CD4-positive, alpha-beta T cell treated with Interleukin-17A for 4 hours (primary cell): ENCODE measurements around the gene ALOX15B.
A peak's percentile ranks its signal among the peaks of the same experiment; 100 is the strongest.
"Not testable (repeated sequence)": the region's sequence is repeated elsewhere in the genome, so short reads cannot be mapped to it uniquely, and the experiment has no call there.

Experiments
- DNase-seq: peaks from one replicate; pipeline ENCODE4 v3.0.0-alpha.2; 2020; ENCODE audit warnings: mixed read lengths

Gene ALOX15B

DNA sequence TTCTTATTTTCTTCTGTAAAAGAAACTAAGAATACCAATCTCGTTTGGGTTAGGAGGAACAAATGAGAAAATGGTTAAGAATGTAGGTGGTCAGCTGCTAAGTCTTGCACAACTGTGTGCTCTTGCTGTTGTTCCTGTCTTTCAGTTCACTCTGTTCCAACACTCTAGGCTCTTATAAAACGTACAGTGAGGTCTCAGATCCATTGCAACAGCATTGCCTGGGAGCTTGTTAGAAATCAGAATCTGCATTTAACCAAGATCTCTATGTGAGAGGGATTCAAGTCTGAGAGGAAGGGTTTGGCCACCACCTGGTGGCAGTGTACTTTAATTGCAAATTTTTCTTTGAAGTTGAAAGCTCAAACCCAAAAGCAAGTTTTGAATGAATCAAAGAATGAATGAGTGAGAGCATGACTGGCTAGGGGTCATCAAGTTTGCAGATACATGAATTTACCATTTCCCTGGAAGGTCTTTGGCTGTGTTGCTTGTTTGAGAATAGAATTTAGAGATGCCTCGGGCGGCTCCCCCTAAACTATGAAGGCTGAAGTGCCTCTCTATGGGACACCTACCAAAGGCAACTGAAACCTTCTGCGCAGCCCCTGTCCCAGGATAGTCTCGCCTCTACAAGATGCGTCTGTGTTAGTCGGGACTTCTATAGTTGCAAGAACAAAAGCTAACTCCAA is 2.5 kb downstream of the ALOX15B start:
- peak; percentile 56 for DNase-seq

DNA sequence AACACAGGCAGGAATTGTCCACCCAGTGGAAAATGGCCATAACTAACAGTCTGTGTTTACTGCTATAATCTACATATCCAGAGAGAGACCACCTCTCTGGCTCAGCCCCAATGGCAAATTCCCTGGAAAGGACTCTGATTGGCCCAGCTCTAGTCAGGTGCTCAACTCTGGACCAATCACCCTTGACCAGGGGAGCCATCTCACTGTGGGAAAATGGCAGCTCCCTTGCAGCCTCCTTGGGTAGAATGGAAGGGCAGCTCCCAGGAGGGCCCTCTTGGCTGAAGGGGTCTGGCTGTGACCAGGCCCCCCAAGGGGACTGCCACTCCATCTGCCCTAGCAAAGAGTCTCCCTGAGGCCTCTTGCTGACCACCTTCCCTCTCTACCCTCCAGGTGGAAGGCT is 3.1 kb downstream of the ALOX15B start:
- DNase-seq, result no peak

DNA sequence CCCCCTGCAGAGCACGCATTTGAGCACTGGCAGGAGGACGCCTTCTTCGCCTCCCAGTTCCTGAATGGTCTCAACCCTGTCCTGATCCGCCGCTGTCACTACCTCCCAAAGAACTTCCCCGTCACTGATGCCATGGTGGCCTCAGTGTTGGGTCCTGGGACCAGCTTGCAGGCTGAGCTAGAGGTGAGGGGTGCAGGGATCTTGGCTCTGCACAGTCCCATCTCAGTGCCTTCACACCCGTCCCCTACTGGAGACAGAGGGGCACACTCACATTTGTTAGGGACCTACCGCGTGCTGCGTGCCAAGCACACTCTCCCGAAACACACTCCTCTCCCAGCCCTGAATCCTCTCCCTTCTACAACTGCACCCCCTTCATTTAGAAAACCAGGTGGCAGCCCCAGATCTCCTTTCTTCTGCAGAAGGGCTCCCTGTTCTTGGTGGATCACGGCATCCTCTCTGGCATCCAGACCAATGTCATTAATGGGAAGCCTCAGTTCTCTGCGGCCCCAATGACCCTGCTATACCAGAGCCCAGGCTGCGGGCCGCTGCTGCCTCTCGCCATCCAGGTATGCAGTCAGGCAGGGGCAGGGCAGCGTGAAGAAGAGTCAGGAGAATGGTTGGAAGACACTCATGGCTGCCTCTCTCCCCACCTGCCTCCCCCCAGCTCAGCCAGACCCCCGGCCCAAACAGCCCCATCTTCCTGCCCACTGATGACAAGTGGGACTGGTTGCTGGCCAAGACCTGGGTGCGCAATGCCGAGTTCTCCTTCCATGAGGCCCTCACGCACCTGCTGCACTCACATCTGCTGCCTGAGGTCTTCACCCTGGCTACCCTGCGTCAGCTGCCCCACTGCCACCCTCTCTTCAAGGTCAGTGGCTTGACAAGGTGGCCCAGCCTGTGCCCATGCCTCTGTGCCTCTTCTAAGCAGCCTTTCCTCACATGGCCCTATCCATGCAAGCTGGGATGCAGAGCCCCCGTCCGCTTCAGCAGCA is 6.3 kb downstream of the ALOX15B start:
- no peak for DNase-seq

DNA sequence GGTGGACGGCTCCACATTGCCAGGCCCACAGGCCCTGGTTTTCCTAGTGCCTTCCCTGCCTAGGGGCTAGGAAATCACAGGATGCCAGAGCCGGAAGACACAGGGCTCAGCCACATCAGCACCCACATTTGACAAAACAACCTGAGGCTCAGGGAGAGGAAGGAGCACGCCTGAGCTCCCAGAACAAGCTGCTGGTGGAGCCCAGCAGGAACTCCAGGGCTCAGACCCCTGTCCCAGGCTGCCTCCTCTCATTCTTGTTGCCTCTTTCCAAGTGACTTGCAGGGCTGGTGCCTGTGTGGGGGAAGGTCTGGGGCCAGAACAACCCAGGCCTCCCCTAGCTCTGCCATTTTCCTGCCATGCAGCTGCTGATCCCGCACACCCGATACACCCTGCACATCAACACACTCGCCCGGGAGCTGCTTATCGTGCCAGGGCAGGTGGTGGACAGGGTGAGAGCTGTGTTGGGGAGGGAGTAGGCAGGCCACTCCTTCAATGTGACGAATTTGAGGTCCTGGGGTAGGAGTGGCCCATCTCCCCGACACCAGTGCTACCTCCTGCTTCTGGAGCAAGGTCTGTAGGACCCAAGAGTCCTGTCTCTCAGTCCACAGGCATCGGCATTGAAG is 7.6 kb downstream of the ALOX15B start:
- no peak for DNase-seq

DNA sequence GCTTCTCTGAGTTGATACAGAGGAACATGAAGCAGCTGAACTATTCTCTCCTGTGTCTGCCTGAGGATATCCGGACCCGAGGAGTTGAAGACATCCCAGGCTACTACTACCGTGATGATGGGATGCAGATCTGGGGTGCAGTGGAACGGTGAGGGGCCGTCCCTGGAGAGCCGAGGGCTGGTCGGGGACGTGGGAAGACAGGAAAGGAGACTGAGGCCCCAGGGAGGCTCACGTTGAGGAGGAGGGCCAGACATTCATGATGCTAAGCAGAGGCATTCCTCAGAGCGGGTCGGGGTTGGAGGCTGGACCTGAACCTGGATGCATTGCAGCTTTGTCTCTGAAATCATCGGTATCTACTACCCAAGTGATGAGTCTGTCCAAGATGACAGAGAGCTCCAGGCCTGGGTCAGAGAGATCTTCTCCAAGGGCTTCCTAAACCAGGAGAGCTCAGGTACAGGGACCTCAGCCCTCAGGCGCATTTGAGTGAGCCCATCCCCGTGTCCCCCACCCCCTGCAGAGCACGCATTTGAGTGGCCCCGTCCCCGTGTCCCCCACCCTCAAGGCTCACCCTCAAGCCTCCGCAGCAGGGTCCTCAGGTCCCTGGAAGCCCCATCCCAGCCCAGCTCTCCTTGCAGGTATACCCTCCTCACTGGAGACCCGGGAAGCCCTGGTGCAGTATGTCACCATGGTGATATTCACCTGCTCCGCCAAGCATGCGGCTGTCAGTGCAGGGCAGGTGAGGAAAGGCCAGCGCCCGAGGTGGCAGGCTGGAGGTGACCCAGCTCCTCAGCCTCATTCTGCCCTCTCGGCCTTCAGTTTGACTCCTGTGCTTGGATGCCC is 8.3 kb downstream of the ALOX15B start:
- no peak for DNase-seq

DNA sequence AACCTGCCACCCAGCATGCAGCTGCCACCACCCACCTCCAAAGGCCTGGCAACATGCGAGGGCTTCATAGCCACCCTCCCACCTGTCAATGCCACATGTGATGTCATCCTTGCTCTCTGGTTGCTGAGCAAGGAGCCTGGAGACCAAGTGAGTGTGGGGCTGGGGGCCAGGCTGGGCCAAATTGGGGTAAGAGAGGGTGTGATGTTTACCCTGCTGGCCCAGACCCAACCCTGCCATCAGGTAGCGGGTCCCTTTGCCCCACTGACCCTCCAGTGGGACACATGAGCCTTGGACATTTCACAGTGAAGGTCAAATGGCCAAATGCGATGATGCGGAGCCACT is 8.9 kb downstream of the ALOX15B start:
- no peak for DNase-seq

DNA sequence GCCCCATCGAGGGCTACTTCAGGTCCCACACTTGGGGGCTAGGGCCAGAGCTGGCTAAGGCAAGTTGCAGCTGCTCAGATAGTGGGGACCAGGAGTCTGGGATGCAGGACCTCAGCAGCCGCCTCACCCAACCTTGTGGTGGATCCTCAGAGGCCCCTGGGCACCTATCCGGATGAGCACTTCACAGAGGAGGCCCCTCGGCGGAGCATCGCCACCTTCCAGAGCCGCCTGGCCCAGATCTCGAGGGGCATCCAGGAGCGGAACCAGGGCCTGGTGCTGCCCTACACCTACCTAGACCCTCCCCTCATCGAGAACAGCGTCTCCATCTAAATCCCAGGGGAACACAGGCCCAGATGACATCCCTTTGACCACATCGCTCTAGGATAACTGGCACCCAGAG is 9.4 kb downstream of the ALOX15B start:
- DNase-seq, result no peak

DNA sequence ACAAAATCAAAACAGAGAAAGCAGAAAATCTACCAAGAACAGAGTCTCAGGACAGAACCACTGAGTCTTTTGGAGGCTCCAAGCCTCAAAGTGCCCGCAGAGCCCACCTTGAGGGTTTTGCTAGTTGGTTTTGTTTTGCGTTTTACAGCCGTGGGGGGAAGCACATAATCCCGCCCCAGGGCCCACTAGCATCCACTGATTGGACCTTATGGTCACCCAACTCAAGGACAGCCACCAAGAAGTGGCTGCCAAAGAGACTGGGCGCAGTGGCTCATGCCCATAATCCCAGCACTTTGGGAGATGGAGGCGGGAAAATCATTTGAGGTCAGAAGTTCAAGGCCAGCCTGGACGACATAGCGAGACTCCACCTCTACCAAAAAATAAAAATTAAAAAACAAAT is 9.9 kb downstream of the ALOX15B start:
- DNase-seq, result no peak

DNA sequence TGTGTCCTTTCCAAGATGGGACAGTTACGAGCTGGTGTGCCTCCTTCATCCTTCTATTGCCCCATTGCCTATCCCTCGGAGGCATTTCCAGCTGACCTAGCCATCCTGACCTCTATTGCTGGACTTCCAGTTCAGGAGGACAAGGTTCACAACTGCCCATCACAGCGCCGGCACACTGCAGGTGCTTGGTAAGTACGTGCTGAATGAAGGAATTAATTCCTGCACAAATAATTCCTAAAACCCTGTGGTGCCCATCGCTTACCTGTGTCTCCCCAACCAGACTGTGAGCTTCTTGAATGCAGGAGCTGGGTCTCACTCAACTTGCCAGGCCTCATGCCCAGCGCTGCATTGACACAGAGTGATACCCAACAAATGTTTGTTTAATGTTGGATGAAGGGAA is 13.0 kb downstream of the ALOX15B start:
- DNase-seq, result no peak

DNA sequence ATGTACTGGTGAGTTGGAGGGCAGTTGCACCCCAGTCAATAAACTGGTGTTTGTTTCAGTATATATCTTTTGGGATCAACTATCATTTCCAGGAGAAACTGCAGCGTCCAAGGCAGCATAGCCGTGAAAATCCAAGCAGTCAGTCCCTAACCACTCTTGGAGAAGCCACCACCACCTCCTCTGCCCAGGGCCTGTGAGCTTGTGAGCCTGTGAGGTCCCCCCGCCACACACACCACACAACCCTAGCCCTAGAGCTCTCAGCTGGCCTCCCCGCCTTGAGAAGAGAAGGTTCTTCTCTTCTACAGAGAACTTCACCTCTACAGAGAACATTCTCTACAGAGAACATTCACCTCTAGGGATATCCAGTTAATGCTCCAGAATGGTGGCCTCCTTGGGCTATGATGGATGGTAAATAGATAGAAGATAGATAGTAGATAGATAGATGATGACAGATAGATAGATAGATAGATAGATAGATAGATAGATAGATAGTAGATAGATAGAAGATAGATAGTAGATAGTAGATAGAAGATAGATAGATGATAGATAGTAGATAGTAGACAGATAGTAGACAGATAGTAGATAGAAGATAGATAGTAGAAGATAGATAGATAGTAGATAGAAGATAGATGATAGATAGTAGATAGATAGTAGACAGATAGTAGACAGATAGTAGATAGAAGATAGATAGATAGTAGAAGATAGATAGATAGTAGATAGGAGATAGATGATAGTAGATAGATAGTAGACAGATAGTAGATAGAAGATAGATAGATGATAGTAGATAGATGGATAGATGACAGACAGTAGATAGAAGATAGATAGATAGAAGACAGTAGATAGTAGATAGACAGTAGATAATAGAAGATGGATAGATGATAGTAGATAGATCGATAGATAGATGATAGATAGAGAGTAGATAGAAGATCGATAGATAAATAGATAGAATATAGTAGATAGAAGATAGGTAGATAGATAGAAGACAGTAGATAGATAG is 13.7 kb downstream of the ALOX15B start:
- no peak for DNase-seq

DNA sequence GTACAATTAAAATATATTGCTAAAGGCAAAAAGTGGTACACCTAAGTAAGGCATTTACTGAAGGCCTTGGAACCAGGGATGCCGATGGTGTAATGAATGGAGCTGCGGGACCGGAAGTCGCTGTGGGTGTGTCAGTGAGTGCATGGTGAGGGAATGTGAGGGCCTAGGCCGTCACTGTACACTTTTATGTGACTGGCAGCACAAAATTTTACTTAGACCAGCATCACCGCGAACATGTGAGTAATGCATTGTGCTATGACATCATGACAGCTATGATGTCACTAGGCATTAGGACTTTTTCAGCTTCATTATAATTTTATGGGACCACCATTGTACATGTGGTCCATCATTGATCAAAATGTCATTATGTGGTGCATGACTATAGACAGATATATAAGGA is 14.7 kb downstream of the ALOX15B start:
- DNase-seq, result no peak

DNA sequence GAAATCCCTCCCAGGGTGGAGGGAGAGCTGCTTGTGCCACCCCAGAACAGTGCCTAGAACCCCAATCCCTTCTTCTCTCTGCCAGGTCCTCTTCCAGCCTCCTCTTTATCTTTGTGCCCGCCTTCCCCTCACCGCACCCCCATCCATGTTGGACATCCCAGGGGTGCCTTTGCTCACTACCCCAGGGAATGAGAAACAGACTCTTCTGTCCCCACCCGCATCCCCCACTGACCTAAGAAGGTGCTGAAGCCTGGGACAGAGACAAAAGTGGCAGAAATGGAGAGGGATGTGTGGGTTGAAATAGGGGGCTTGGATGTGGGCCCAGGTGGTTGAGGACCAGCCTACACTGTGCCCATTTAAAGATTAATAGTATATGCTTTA is 17.0 kb downstream of the ALOX15B start:
- DNase-seq, result no peak

DNA sequence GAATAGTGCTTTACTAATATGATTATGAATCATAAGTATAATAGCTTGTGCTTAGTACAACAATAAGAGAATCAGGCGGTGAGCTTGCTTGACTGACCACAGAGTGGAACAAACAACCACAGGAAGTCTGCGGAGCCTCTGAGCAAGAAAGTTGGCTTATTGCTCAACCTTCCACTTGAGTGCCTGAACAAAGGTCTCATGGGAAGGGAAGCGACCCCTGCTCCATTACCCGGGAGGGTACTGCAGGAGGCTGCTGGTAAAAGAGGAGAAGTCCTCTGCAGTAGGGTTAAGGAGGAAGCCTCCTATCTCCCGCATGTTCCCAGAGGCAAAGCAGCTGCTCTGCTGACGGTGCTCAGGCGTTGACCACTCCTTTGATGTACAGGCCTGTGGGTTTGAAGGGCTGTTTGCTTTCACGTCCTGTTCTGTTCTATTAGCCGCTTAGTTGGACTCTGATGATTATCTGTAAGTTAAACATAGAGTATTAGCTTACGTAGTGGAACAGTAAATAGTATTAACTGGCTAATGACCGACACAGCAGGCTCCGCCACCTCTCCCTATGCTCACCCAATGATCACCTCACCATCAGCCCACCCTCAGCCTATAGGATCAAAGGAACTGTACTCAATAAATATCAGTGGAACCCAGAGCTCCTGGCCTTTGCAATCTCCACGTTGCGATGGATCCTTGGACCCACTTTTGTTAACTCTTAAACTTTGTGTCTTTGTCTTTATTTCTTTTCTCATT is 17.5 kb downstream of the ALOX15B start:
- no peak for DNase-seq

DNA sequence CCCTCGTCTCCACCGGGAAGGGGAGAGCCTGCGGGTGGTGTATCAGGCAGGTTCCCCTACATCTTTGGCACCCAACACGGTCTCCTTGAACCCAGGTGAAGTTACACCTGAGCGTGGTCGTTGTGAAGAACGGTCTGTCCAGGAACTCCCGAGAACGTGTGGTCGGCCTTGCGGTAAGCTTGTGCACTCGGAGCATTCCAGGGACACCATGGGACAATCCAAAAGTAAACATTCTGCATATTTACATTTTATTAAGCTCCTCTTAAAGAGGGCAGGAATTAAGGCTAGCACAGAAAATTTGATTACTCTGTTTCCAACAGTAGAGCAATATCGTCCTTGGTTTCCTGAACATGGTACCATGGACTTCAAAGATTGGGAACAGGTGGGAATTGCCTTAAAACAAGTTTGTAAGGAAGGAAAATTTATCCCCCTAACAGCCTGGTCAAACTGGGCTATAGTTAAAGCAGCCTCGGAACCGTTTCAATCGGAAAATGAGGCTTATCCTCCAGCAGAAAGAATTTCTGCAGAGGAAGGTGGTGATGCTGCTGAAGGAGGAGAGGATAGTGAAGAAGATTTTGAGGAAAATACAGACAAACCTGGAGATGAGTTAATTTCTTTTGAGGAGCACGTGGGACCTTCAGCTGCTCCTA is 18.2 kb downstream of the ALOX15B start:
- DNase-seq, result no peak

DNA sequence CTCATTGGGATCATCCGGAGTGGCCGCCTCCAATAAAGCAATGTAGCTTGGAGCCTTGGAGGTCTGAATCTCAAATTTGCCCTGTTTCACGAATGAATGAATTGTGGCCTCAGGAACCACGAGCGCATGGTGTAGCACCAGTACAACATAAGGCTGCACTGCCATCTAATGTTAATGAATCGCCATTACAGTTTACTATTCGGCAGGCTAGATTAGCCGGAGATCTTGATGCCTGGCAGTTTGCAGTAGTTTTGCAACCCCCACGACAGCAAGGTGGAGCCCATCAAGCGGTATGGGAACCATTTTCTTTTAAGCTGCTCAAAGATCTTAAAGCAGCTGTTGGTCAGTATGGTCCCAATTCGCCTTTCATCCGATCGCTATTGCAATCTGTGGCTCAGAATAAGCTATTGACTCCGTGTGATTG is 18.8 kb downstream of the ALOX15B start:
- peak; percentile 53 for DNase-seq

DNA sequence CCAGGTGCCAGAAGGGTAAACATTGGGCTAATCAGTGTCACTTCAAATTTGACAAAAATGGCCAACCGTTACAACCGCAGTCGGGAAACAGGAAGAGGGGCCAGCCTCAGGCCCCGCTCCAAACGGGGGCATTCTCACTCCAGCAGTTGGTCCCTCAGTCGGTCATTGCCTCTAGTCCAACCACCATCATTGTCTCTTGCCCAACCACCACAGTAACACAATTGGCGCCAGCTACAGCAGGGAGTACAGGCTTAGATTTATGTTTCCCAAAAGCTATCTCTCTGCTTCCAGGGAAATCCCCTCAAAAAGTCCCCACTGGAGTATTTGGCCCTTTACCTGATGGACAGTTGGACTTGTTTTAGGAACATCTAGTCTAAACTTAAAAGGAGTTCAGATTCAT is 20.3 kb downstream of the ALOX15B start:
- DNase-seq, result no peak

DNA sequence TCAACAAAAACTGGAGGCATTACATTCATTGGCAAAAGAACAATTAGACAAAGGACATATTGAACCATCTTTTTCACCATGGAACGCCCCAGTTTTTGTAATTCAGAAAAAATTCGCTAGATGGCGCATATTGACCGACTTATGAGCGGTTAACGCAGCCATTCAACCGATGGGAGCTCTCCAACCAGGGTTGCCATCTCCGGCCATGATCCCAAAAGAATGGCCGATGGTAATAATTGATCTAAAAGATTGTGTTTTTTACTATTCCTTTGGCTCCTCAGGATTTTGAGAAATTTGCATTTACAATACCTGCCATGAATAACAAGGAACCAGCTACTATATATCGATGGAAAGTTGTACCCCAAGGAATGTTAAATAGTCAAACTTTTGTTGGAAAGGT is 21.4 kb downstream of the ALOX15B start:
- peak; percentile 67 for DNase-seq

DNA sequence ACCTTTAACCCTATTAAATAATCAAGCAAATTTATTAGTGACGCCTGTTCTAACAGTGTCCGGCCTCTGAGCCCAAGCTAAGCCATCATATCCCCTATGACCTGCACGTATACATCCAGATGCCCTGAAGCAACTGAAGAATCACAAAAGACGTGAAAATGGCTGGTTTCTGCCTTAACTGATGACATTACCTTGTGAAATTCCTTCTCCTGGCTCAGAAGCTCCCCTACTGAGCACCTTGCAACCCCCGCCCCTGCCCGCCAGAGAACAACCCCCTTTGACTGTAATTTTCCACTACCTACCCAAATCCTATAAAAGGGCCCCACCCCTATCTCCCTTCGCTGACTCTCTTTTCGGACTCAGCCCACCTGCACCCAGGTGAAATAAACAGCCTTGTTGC is 23.0 kb downstream of the ALOX15B start:
- not testable (repeated sequence) for DNase-seq

DNA sequence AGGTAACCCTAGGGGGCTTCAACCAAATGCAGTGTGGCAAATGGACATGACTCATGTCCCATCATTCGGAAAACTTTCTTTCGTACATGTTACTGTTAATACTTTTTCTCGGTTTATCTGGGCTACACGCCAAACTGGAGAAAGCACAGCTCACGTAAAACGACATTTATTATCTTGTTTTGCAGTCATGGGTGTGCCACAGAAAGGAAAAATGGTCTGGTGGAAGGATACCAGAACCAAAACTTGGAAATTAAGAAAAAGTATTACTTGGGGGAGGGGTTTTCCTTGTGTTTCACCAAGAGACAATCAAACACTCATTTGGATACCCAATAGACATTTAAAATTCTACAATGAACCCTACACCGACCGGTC is 23.6 kb downstream of the ALOX15B start:
- no peak for DNase-seq

DNA sequence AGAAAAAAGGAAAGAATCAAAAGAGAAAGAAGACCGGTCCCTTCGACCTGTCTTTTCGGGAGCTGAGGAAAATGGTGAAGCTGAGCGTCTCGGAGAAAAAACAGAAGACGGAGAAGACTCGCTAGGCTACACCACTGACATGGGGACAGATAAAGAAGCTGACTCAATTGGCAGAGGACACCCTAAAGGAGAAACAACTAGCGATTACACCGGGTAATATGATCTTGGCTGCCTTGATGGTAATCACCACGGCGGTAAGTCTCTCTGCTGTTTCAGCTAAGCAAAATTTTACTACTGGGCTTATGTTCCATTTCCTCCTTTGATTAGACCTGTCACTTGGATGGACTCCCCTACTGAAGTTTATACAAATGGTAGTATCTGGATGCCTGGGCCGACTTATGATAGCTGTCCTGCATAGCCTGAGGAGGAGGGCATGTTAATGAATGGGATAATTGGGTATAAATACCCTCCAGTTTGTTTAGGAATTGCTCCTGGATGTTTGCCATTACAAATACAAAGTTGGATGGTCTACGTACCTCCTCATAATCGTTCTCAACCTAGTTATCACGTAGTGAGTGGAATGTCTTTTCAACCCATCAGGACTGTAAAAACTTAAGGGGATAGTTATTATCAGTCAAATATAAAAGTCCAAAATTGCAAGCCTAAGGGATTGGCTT is 24.1 kb downstream of the ALOX15B start:
- no peak for DNase-seq
